GM19035 (cell line): ENCODE data around the gene TFR2.

ENCODE experiments used
- ATAC-seq: cut with Tn5 transposase; IDR thresholded peaks from one replicate; pipeline ENCODE4 v1.9.1; 2021; ENCODE audit not compliant: unreplicated experiment

Gene TFR2

DNA sequence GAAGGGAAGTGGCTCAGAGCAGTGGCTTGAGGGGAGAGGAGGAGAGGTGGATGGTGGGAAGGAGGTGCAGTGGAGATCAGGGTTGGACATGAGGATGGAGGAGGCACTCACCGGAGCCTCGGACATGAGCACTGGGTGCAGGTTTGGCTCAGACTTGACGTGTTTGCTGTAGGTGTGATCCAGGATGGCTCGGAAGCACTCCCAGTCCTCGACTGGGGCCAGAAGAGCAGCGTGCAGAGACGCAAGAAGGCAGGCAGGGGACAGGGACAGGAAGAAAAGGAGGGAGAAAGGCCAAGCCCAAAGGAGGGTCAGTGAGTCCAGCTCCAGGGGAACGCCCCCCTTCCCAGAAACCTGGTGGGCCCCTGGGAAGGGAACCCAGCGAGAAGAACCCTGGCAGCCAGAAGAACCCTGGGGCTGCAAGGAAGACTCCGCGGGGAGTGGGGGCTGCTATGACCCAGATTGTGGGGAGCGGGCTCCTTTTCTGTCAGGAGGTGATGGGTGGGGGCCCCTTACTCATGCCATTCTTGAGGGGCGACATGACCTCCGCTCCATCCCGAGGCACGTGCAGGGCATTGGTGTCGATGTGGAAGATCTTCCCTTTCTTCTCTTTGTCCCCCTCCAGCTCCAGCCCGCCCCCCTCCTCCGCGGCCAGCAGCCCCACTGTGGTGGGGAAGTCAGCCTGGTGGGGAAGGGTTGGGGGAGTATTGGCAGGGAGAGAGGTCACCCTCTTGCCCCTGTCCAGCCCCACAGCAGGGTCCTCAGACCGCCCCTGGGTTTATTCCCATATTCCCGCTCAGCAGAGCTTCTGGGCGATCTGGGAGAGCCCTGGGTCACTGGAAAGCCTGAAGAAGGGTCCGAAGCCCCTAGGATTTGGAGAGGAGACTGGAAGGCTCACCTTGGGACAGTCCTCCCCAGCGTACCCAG lies 13.8 kb upstream of the TFR2 start:
- ATAC-seq = no peak

DNA sequence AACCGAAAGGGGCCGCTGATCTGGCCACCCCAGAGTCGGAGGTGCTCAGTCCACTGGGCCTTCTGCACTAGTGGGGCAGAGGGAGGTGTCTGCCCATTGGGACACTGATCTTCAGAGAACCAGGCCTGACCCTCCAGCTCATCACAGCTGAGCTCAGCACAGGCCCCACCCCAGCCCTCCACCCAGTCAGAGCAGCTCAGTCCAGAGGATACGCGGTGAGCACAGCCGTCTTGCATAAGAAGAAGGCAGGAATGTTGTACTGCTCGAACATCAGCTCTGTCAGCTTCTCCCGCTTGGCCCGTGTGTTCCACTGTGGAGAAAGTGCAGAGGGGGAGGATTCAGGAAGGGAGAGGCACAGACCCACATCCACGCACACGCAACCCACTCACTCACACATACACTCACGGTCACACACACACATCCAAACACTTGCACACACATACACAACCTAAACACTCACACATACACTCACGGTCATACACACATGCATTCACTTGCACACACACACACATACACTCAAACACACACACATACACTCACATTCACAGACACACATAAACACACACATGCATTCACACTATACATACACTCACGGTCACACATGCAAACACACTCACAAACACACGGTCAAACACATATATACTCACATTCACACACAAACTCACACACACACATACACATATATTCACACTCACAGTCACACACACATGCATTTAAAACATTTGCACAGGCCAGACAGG lies 8.6 kb upstream of the TFR2 start:
- ATAC-seq = no peak

DNA sequence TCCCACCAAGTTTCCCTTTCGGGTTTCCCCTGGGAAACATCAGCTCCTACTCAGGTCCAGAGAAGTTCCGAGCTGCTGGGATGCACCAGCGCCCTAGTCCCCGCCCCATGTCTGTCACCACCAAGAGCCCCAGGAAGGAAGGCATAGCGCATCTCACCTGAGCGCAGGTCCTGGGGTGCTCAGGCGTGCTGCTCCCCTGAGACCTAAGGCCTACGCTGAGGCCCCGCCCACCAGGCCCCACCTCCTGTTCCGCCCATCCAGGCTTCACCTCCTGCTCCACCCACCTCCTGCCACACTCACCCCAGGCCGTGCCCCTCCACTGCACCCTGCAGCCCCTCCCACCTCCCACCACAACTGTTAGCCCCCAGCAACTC lies 1.2 kb upstream of the TFR2 start:
- no peak for ATAC-seq

DNA sequence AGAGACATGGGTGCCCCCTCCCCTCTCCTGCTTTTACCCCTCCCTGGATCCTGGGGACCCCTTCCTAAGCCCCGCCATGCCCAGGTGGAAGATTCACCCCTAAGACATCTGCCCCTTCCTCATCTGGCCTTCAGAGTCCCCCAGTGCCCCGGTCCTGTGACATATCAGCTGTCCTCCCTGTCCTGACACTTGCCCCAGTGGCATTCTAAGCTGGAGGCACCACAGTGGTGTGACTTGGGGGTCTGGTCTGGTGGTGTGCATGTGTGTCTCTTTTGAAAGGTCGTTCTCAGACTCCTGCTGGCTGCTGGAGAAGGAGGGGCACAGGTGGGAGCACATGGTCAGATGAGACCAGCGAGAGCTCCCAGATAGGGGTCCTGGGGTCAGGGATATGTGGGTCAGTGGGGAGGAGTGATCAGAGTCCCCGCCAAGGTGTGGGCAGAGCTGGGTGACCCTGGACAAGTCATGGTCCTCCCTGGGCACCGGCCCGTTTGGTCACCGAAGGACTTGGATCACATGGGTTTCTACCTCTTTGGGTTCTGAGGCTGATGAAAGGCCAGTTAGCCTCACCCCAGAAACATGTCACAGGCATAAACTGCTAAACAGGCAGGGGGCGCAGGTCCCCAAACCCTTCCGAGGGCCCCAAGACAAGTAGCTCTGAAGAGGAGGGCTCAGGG lies 645 bp upstream of the TFR2 start:
- ATAC-seq = no peak

DNA sequence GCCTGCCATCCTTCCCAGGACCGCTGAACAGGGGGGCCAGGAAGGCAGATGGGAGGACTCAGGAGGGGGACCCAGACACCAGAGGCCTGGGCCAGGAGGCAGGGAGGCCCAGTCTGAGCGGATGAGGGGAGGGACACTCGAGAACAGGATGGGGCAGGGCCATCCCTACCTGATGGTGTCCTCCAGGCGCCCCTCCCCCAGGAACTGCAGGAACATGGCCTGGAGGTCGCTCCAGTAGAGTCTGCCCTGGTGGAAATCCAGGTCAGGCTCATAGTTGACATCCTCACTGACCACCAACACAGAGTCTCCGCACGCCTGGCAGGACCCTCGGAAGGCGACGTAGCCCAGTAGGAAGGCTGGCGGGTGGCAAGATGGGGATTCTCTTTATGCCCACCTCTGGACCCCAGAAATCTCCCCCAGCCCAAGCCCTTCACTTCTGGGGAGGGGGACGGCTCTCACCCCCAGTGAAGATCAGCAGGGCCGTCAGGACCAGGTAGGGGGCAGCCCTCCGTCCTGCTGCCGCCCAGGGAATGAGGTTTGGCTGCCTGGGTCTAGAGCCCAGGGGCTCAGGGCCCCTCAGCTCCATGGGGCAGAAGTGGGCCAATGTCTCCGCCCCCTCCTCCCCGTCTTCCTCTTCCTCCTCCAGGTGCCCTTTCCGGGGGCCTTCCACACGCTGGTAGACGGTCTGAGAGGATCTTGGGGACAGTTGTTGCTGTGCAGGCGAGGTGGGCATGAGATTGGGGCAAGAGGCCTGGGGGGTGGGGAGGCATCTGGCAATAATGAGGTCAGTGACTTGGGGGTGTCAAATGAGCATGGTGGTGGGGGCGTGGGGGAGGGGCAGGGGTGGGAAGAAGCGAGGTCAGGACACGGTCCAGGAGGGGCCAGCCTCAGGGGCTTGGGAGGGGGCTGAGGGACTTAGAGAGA lies 573 bp downstream of the TFR2 start:
- no peak for ATAC-seq

DNA sequence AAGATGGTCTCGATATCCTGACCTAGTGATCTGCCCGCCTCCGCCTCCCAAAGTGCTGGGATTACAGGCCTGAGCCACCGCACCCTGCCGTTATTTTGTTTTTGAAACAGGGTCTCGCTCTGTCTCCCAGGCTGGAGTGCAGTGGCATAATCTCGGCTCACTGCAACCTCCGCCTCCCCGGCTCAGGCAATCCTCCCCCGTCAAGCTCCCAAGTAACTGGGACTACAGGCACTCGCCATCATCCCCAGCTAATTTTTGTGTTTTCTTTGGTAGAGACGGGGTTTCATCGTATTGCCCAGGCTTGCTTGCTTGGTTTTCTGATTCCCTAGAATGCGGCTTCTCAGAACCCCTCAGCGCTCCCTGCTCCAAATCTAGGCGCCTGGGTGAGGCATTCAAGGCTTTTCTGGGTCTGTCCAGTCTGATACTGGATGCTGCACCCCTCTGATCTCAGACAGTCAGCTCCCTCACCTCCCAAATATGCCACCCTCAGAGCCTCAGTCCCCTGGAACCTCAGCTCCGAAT lies 1.3 kb downstream of the TFR2 start:
- ATAC-seq = no peak

DNA sequence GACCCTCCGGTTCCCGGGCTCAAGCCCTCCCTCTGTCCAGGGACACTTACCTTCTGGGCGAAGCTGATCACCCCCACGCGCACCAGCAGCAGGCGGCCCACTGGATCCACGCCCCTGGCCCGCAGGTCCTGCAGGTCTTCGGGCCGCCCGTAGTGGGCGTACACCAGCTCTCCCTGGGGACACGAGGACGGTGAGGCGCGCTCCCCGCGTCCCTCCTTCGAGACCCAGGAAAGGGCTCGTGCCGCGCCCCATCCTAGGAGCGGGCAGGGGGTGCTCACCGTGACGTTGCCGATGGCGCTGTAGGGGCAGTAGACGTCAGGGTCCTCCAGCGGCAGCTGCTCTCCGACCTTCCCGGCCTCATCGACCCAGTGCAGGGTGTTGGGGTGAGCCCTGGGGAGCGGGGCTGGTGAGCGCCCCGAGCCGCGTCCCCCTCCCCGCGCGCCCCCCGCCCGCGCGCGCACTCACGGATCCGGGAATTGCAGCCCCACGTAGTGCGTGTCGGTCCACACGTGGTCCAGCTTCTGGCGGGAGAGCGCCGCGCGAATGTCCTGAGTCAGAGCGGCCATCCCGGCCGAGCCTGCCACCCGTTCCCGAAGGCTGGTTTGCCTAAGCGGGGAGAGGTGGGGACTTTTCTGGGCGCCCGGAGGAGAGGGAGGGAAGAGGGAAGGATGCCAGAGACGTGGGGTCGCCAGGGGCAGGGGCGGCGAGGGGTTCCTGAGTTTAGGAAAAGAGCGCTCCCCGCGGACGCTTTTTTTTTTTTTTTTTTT lies 8.2 kb downstream of the TFR2 start:
- ATAC-seq = peak; percentile 65

DNA sequence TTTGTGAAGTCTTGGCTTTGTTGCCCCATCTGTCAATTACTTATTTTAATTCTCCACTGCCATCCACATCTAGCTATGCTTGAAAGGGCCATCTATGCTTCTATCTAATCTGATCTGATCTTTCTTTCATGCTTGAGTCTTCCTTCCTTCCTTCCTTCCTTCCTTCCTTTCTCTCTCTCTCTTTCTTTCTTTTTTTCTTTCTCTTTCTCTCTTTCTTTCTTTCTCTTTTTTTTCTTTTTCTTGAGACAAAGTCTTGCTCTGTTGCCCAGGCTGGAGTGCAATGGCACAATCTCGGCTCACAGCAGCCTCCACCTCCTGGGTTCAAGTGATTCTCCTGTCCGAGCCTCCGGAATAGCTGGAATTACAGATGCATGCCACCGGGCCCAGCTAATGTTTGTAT lies 11.3 kb downstream of the TFR2 start:
- no peak for ATAC-seq

DNA sequence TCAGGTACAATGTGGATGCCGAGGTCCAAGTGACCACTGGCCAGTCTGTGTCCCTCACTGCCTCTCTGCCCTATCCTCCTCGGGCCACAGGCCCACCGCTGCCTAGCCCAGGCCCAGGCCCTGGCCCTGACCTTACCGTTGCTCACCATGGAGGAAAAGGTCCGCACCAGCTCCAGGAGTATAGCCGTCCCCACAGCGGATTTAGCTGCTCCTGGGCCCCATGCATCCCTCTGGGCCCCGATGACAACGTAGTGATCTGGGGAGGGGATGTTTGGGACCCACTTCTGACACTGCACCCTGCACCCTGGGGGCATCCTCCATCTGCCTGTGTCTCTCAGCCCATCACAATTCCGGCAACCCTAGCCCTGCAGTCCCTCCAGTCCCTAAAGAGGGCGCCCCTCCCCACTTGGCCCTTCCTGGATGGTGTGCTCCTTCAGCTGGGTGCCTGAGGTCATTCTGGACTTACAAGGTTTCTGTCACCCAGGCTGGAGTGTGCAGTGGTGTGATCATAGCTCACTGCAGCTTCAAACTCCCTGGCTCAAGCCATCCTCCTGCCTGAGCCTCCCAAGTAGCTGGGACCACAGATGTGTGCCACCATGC lies 12.1 kb downstream of the TFR2 start:
- no peak for ATAC-seq

DNA sequence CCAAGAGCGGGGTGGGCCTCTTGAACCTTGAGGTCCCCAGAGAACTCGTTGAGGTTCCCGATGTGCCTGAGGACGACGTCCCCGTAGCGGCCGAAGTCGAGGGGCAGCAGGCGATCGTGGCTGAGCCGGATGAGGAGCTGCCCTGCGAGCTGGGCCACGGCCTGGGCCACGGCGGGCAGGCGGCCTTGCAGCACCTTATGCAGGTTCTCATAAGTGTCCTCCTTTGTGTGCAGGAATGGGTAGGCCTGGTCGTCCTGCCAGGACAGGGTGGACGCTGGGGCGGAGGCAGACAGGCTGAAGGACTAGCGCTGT lies 14.2 kb downstream of the TFR2 start:
- no peak for ATAC-seq

DNA sequence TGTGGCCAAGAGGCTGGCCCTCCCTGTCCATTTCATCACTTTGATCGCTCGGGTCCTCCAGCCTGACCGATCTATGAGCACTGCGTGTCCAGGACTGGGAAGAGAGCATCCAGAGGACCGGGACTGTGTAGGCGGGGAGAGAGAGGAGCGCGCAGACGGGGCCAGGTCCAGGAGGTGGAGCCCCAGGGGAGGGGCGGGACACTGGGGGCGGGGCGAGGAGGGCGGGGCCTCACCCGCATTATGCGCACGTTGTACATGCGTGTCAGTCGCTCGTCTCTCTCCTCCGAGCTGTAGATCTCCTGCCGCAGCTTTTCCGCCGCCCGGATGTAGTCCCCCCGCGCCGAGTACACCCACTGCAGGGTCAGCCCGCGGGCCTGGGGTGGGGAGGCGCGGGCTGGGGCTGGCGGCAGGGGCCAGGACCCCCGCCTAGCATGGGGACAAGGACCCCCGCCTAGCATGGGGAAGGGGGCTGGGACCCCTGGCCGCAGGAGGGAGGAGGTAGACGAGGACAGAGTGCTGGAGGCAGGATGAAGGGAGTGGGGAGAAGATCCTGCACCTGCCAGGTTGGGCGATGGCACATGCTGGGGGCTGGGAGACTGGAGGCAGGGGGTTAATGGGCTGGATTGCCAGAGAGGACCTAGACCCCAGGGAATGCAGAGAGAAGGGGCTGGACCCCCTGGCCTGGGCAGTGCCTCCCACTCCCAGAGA lies 14.7 kb downstream of the TFR2 start:
- peak; percentile 85 for ATAC-seq

DNA sequence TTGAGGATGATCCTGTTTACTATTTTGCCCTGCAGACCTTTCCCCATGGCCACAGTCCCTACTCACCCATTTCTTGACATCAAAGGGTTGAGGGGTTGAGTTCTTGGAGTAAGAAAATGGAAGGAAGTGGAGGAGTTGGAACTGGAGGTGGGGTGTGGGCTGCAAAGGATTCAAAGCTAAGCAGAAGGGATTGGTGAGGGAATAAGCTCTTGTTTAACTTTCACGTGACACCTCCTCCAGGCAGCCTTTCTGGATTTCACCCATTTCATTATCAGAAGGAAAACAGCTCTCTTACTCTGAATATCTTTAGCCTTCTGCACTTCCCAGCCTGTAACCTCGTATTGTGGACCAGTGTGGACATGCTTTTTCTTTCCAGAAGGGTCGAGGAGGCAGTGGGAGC lies 15.3 kb downstream of the TFR2 start:
- no peak for ATAC-seq

DNA sequence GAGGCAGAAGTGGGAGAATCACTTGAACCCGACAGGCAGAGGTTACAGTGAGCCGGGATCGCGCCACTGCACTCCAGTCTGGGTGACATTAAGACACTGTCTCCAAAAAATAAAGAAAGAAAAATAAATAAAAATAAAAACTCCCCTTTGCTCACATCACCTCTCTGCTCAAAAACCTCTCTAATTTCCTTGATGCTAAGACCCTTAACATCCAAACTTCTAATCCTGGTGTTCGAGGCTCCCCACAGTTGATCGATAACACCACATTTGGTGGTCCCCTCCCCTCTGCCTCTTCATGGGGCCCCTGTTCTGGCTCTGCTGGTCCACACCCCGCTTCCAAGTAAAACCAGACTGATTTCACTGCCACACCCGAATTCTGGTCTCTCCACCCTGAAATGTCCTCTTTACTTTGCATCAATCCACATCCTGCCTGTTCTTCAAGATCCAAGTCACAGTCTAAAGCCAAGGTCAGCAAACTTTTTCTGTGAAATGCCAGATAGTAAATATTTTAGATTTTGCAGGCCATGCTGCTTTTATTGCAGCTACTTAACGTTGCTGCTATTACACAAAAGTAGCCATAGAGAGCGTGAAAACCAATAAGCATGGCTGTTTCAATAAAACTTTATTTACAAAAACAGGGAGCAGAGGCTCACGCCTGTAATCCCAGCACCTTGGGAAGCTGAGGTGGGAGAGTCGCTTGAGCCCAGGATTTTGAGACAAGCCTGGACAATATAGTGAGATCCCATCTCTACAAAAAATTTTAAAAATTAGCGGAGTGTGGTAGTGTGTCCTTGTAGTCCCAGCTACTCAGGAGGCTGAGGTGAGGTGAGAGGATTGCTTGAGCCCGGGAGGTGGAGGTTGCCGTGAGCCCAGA lies 17.2 kb downstream of the TFR2 start:
- ATAC-seq = no peak

DNA sequence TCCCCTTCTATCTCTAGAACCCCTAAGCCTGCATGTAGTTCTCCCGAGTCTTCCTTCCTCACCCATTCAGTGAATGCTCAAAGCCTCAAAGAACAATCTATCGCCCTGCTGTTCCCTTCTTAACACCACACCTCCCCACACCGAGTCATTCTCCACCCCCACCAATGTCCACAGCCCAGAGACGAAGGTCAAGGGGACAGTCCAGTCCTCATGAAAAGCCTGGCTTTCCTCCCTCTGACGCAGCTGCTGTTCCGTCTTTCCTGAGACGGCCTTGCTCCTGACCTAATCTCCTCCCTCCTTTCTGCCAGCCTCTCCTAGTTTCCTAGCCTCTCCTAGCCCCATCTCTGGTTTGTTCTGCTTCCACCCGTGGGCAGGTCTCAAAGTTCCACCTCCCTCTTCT lies 19.8 kb downstream of the TFR2 start:
- no peak for ATAC-seq

DNA sequence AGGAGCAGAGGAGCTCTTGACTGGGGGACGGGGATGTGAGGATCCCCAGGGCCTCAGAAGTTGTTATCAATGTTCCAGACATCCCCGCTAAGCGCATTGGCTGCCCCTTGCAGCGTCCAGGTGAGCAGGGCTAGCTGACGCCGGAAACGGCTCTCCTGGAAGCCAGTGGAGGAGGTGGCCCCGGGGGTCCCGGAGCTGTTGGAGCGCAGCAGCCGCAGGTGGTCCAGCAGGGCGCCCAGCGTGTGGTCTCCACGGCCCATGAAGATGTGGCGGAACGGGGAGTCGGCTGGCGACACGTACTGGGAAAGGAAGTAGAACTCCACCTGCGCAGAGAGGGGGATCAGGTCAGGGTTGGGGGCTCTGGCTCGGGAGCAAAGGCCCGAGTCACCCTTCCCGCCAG lies 20.5 kb downstream of the TFR2 start:
- no peak for ATAC-seq

DNA sequence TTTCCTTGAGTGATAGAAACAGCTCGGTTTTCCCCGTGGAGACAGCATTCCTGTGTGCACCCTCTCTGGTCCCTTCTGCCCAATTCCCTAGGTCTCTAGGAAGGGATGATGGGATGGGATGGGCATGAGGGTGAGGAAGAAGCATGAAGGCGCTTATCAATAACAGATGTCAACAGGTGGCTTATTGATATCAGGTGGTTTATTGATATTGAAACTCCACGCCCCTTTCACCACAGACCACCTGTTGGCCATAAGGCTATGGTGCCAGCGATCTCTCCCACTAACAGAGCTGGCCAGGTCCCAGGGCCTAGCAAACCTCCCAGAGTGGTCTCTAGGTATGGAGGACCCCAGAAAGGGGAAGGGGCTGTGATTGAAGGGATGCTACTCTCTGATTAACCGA lies 21.1 kb downstream of the TFR2 start:
- no peak for ATAC-seq

DNA sequence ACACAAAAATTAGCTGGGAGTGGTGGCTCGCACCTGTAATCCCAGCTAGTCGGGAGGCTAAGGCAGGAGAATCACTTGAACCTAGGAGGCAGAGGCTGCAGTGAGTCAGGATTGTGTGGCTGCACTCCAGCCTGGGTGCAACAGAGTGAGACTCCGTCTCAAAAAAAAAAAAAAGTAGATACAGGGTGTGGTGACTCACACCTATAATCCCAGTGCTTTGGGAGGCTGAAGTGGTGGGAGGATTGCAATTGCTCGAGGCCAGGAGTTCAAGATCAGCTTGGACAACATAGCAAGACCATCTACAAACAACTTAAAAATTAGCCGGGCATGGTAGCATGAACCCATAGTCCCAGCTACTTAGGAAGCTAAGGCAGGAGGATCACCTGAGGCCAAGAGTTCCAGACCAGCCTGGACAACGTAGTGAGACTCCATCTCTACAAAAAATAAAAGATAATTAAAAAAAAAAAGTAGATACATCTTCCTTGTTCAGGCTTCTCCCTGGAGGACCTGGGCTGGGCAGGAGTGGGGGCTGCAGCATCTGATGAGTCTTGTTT lies 27.0 kb downstream of the TFR2 start:
- no peak for ATAC-seq
